SK-N-SH (cell line): ENCODE results near the gene SPRY2. TPM values are rescaled to one million over a fixed set of nuclear protein-coding genes. Genes with fewer than 3 reads are reported as not detected.

Experiments used
- CTCF ChIA-PET: fragments of 300-600, 350-600 bp; formaldehyde crosslinking; extraction: SDS; loops from one replicate; lab custom pipeline; 2021; lab: Yijun Ruan, JAX
- POLR2A ChIA-PET: fragments of 350-600 bp; sonication (Branson Sonifier 250); formaldehyde crosslinking; extraction: SDS; loops from one replicate; lab custom pipeline; 2020; ENCODE audit warnings: antibody characterized with exemption, inconsistent platforms; lab: Yijun Ruan, JAX
- DNase-seq: peaks from one replicate; pipeline ENCODE4 v3.0.0; 2012
- H2AFZ ChIP-seq: fragments of 200-600 bp; sonication (generic); 2 replicates; pipeline ENCODE4 v1.8.1; 2016; ENCODE audit warnings: antibody characterized with exemption, mild to moderate bottlenecking, low read depth
- H3F3A ChIP-seq: fragments of 200-600 bp; sonication (generic); replicated peaks from 2 replicates; pipeline ENCODE3; 2016; ENCODE audit warnings: antibody characterized with exemption, mild to moderate bottlenecking; ENCODE audit not compliant: insufficient read depth
- H3K27ac ChIP-seq, 2 experiments: fragments of 200-500 bp in 1 of 2; fragments of 200-600 bp in 1 of 2; sonication (Bioruptor generic) in 1 of 2; sonication (generic), shearing (Covaris generic) in 1 of 2; 2 replicates each; pipeline versions ENCODE4 v1.5.1 to v1.6.1; 2014 to 2016; ENCODE audit warnings: low read depth in 2 of 2, inconsistent platforms in 1 of 2, low read length in 1 of 2, mild to moderate bottlenecking in 1 of 2, mixed read lengths in 1 of 2
- H3K27me3 ChIP-seq: fragments of 200-600 bp; sonication (generic), shearing (Covaris generic); 2 replicates; pipeline ENCODE4 v1.6.1; 2016; ENCODE audit warnings: mixed run types; ENCODE audit not compliant: insufficient read depth
- H3K36me3 ChIP-seq, 2 experiments: fragments of 200-500 bp in 1 of 2; fragments of 200-600 bp in 1 of 2; sonication (Bioruptor generic) in 1 of 2; sonication (generic) in 1 of 2; replicated peaks in 1 of 2; 2 replicates each; pipeline versions ENCODE3 to v1.5.1; 2014 to 2016; ENCODE audit warnings: low read length in 1 of 2, mild to moderate bottlenecking in 1 of 2; ENCODE audit not compliant: insufficient read depth in 2 of 2, control insufficient read depth in 1 of 2
- H3K4me1 ChIP-seq, 2 experiments: fragments of 200-500 bp in 1 of 2; fragments of 200-600 bp in 1 of 2; sonication (Bioruptor generic) in 1 of 2; sonication (generic), shearing (Covaris generic) in 1 of 2; 2 replicates each; pipeline versions ENCODE4 v1.5.1 to v1.6.1; 2014 to 2016; ENCODE audit warnings: low read depth in 1 of 2, low read length in 1 of 2, mixed run types in 1 of 2; ENCODE audit not compliant: insufficient read depth in 2 of 2, control insufficient read depth in 1 of 2
- H3K4me2 ChIP-seq: fragments of 200-600 bp; sonication (generic), shearing (Covaris generic); 2 replicates; pipeline ENCODE4 v1.6.1; 2017; ENCODE audit warnings: mixed run types
- H3K4me3 ChIP-seq, 2 experiments: fragments of 200-500 bp in 1 of 2; fragments of 200-600 bp in 1 of 2; sonication (Bioruptor generic) in 1 of 2; sonication (generic), shearing (Covaris generic) in 1 of 2; 2 replicates each; pipeline versions ENCODE4 v1.5.1 to v1.8.1; 2014 to 2016; ENCODE audit warnings: low read depth in 2 of 2, inconsistent platforms in 1 of 2, low read length in 1 of 2, mild to moderate bottlenecking in 1 of 2, mixed read lengths in 1 of 2, moderate library complexity in 1 of 2
- H3K79me2 ChIP-seq: fragments of 200-600 bp; sonication (generic); 2 replicates; pipeline ENCODE4 v1.8.1; 2017; ENCODE audit warnings: mild to moderate bottlenecking; ENCODE audit not compliant: insufficient read depth
- H3K9ac ChIP-seq: fragments of 200-600 bp; sonication (generic); 2 replicates; pipeline ENCODE4 v1.6.1; 2017; ENCODE audit warnings: mixed run types
- H3K9me2 ChIP-seq: fragments of 200-600 bp; sonication (generic); 2 replicates; pipeline ENCODE4 v1.6.1; 2017; ENCODE audit warnings: mixed run types
- H3K9me3 ChIP-seq: fragments of 200-600 bp; sonication (generic); 2 replicates; pipeline ENCODE4 v1.6.1; 2017; ENCODE audit warnings: mixed run types, mild to moderate bottlenecking, moderate library complexity
- H4K20me1 ChIP-seq: fragments of 200-600 bp; sonication (generic); 2 replicates; pipeline ENCODE4 v1.6.1; 2017; ENCODE audit warnings: mild to moderate bottlenecking, mixed run types; ENCODE audit not compliant: insufficient read depth
- CHD2 ChIP-seq: fragments of 150-350 bp; IDR thresholded peaks from 2 replicates; pipeline ENCODE4 v1.6.1; 2018; ENCODE audit warnings: low read length; ENCODE audit not compliant: partially characterized antibody
- CTCF ChIP-seq: fragments of 200-600 bp; sonication (generic); IDR thresholded peaks from 2 replicates; pipeline ENCODE4 v1.6.1; 2017; ENCODE audit warnings: antibody characterized with exemption, mild to moderate bottlenecking, moderate library complexity
- EZH2phosphoT487 ChIP-seq: fragments of 200-600 bp; sonication (generic); IDR thresholded peaks from 2 replicates; pipeline ENCODE4 v1.6.1; 2017; ENCODE audit warnings: low read depth, mixed run types, mild to moderate bottlenecking, antibody characterized with exemption, moderate library complexity, borderline replicate concordance
- FOSL2 ChIP-seq: IDR thresholded peaks from 2 replicates; pipeline ENCODE4 v1.4.0; 2012; ENCODE audit warnings: low read depth, mild to moderate bottlenecking, moderate library complexity, borderline replicate concordance
- FOXJ3 ChIP-seq: sonication (generic); formaldehyde crosslinking; IDR thresholded peaks from 2 replicates; pipeline ENCODE4 v1.5.1; 2020; ENCODE audit warnings: mild to moderate bottlenecking, missing genetic modification reagents
- FOXM1 ChIP-seq: IDR thresholded peaks from 2 replicates; pipeline ENCODE4 v1.4.0; 2012; ENCODE audit warnings: low read depth, mild to moderate bottlenecking
- GABPA ChIP-seq: IDR thresholded peaks from 2 replicates; pipeline ENCODE4 v1.4.0; 2012; ENCODE audit warnings: low read depth, mild to moderate bottlenecking
- GATA2 ChIP-seq: sonication (generic); formaldehyde crosslinking; IDR thresholded peaks from 2 replicates; pipeline ENCODE4 v1.5.0; 2020; ENCODE audit warnings: mild to moderate bottlenecking, missing genetic modification reagents
- JUND ChIP-seq: IDR thresholded peaks from 2 replicates; pipeline ENCODE4 v1.4.0; 2012
- MXI1 ChIP-seq: IDR thresholded peaks from 2 replicates; pipeline ENCODE4 v1.6.1; 2012; ENCODE audit warnings: mild to moderate bottlenecking, low read depth, low read length, improper control_type of control experiment
- NFIC ChIP-seq: IDR thresholded peaks from 2 replicates; pipeline ENCODE4 v1.4.0; 2012; ENCODE audit warnings: borderline replicate concordance
- POLR2AphosphoS5 ChIP-seq: IDR thresholded peaks from 2 replicates; pipeline ENCODE4 v1.6.1; 2012; ENCODE audit warnings: low read depth, low read length
- RAD21 ChIP-seq: IDR thresholded peaks from 2 replicates; pipeline ENCODE4 v1.6.1; 2012; ENCODE audit warnings: mild to moderate bottlenecking, low read length
- RCOR1 ChIP-seq: fragments of 150-350 bp; IDR thresholded peaks from 2 replicates; pipeline ENCODE4 v1.6.1; 2017; ENCODE audit warnings: antibody characterized with exemption, low read length
- REST ChIP-seq: IDR thresholded peaks from 2 replicates; pipeline ENCODE4 v1.6.1; 2012; ENCODE audit warnings: mild to moderate bottlenecking, low read depth, low read length, moderate library complexity
- SIN3A ChIP-seq: IDR thresholded peaks from 2 replicates; pipeline ENCODE4 v1.6.1; 2012; ENCODE audit warnings: low read depth, mild to moderate bottlenecking, low read length, moderate library complexity, borderline replicate concordance
- SMC3 ChIP-seq: IDR thresholded peaks from 2 replicates; pipeline ENCODE4 v1.6.1; 2012; ENCODE audit warnings: low read depth, low read length, improper control_type of control experiment
- TAF1 ChIP-seq: IDR thresholded peaks from 2 replicates; pipeline ENCODE4 v1.6.1; 2012; ENCODE audit warnings: low read depth, mild to moderate bottlenecking, low read length, moderate library complexity, borderline replicate concordance
- TEAD4 ChIP-seq: IDR thresholded peaks from 2 replicates; pipeline ENCODE4 v1.4.0; 2012; ENCODE audit warnings: mild to moderate bottlenecking, borderline replicate concordance; ENCODE audit not compliant: insufficient read depth
- USF2 ChIP-seq: fragments of 150-350 bp; IDR thresholded peaks from 2 replicates; pipeline ENCODE4 v1.6.1; 2017; ENCODE audit warnings: antibody characterized with exemption, low read length, low read depth, borderline replicate concordance
- YY1 ChIP-seq: IDR thresholded peaks from 2 replicates; pipeline ENCODE4 v1.4.0; 2012; ENCODE audit warnings: low read depth, mild to moderate bottlenecking
- WGBS: methylation state at CpG from one replicate; pipeline ENCODE4 v1.1.6; 2017; ENCODE audit warnings: low lambda C conversion rate; 5-methylcytosine and 5-hydroxymethylcytosine counted together
- polyA plus RNA-seq, 3 experiments: library from polyadenylated mRNA; depleted of rRNA; stranded (reverse); fragments of >200 nt; gene quantifications; 2 replicates each; pipeline ENCODE4 v1.2.3, GENCODE V29; 2012

The SPRY2 gene
- polyA plus RNA-seq, 1 of the 3 experiments (the other 2 are of a cell fraction) = 122 TPM

GRCh38 chr13:80363890-80364503 is 23.1 kb upstream of the SPRY2 start:
- Histone ChIP-seq H3K4me3 (no peak overlapping the region), H4K20me1 (no peaks in the 10 kb centered on the region), H3K27me3 (no peaks in the 10 kb centered on the region), H3K4me1 (peaks cover 10 to 24% of the 10 kb centered on the region in 2 experiments; a peak in 3 of 4 replicates), H3K4me2 (no peak overlapping the region), H3K36me3 (no peaks in the 10 kb centered on the region), H3F3A (no peaks in the 10 kb centered on the region), H3K9me2 (no peaks in the 10 kb centered on the region), H3K9me3 (no peaks in the 10 kb centered on the region), H2AFZ (peak overlapping the region; percentile 1; the same call in 1 of the 2 replicates), H3K9ac (peak overlapping the region; percentile 10; the same call in 1 of the 2 replicates), H3K27ac (peak overlapping the region in 1 of 2 experiments; percentile 31; a peak in 2 of 4 replicates), H3K79me2 (no peaks in the 10 kb centered on the region)
- peak; percentile 56 for DNase-seq
- ChIA-PET CTCF (interaction anchor here (0.9 to 2.8 kb wide), 6 partner anchors 21 to 940 kb away, joined by 3 to 15 read pairs (median 4); no protein-coding TSS in a partner anchor), POLR2A (no interaction called here)
- WGBS = 1% methylated on average over 3 of the region's 3 CpGs
- TF ChIP-seq TEAD4 (no peak), GATA2 (CRISPR knock-in tag) (no peak), RCOR1 (no peak), NFIC (no peak), MXI1 (no peak), USF2 (no peak), JUND (no peak), YY1 (no peak), REST (no peak), FOXM1 (no peak), POLR2AphosphoS5 (no peak), EZH2phosphoT487 (no peak), SMC3 (peak; percentile 70), TAF1 (no peak), GABPA (no peak), CTCF (peak; percentile 97), FOSL2 (no peak), RAD21 (peak; percentile 80), SIN3A (no peak), CHD2 (no peak), FOXJ3 (CRISPR knock-in tag) (no peak)
